ENCODE data around the gene RASGRP3.

DNA sequence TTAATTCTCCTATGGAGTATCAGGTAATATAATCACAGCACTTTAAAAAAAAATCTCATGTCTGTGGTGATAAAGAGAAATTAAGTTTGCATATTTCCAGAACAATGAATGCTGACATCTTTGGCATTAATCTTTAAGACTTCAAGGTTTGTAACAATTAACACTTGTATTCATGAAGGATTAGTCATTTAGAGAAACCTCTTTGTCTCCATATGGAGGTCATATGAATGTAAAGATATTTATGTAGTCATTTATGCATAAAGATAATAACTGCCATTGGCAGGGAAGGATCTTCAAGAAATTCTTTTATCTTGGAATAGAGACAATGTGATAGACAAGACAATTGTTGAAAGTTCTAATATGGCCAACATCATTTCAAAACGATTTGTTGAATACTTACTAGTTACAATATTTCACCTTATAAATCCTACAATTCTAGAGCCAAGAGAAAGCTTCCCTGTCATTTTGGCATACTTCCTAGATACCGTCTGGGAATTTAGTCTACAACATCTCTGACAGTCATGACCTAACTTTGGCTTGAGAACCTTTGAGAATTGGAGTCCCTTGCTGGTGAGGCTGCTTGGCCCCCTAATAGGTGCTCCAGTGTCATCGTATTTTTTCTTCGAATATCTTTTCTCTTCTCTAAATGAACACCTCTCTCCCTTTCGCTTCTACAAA, 33.6 kb downstream of the RASGRP3 start:
- TF ChIP-seq, protein P1, sequence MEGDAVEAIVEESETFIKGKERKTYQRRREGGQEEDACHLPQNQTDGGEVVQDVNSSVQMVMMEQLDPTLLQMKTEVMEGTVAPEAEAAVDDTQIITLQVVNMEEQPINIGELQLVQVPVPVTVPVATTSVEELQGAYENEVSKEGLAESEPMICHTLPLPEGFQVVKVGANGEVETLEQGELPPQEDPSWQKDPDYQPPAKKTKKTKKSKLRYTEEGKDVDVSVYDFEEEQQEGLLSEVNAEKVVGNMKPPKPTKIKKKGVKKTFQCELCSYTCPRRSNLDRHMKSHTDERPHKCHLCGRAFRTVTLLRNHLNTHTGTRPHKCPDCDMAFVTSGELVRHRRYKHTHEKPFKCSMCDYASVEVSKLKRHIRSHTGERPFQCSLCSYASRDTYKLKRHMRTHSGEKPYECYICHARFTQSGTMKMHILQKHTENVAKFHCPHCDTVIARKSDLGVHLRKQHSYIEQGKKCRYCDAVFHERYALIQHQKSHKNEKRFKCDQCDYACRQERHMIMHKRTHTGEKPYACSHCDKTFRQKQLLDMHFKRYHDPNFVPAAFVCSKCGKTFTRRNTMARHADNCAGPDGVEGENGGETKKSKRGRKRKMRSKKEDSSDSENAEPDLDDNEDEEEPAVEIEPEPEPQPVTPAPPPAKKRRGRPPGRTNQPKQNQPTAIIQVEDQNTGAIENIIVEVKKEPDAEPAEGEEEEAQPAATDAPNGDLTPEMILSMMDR (IDR thresholded peaks at IDR 0.05; ENCODE audit: low read length) = no peak
- TF ChIP-seq EZH2 (IDR thresholded peaks at IDR 0.05; ENCODE audit: borderline replicate concordance, low read length) = no peak
